SK-N-SH treated with all-trans-retinoic acid at 6 μM for 48 hours (cell line): ENCODE results near the gene ITIH5.

Experiments used
- PATZ1 ChIP-seq: fragments of 250-450 bp; sonication (Bioruptor Pico); IDR thresholded peaks from 2 replicates; pipeline ENCODE4 v1.8.0; 2020; ENCODE audit warnings: mild to moderate bottlenecking, moderate library complexity, borderline replicate concordance
- RARB ChIP-seq: fragments of 250-450 bp; sonication (Bioruptor Pico); IDR thresholded peaks from 2 replicates; pipeline ENCODE4 v1.8.0; 2021; ENCODE audit warnings: mild to moderate bottlenecking, moderate library complexity
- ZFP3 ChIP-seq: fragments of 250-450 bp; sonication (Bioruptor Pico); IDR thresholded peaks from 2 replicates; pipeline ENCODE4 v1.5.0; 2020; ENCODE audit warnings: mild to moderate bottlenecking, moderate library complexity
- ZFP30 ChIP-seq: fragments of 450-650 bp; formaldehyde crosslinking; IDR thresholded peaks from 2 replicates; pipeline ENCODE4 v1.5.0; 2022; ENCODE audit warnings: mild to moderate bottlenecking, moderate library complexity

GRCh38 chr10:7705341-7705740, 38.6 kb upstream of the ITIH5 start:
- TF ChIP-seq ZFP3 (CRISPR knock-in tag) (no peak), ZFP30 (CRISPR knock-in tag) (no peak), PATZ1 (CRISPR knock-in tag) (no peak), RARB (CRISPR knock-in tag) (no peak)
